GM21723 (cell line): ENCODE data around the gene EPHB1.

Source experiments
- ATAC-seq: cut with Tn5 transposase; IDR thresholded peaks from one replicate; pipeline ENCODE4 v1.9.1; 2021; ENCODE audit warnings: mild to moderate bottlenecking, moderate library complexity; ENCODE audit not compliant: unreplicated experiment

EPHB1 gene

GRCh38 chr3:135076341-135076740, 281.3 kb downstream of the EPHB1 start:
- ATAC-seq: no peak

GRCh38 chr3:135077186-135077585, 282.1 kb downstream of the EPHB1 start:
- ATAC-seq: no peak

- ATAC-seq: no peak
Measured at GRCh38 chr3:135078283-135078682, 283.2 kb downstream of the EPHB1 start.

DNA sequence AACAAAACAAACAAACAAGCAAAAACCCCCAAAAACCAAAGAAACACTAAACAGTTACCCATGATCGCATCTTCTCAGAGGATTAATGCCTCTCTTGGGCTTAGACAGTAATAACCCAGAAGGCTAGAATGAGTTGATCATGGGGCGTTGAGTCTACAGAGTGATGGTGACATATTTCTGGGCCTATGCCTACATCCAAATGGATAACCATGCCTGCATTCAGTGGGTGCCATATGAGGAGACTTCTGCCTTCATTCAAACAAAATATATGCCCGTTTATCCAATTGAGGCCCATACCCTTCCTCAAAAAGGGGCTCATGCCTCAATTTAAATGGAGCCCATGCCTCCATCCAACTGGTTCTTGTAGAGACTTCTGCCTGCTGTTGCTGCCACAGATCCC, 284.0 kb downstream of the EPHB1 start:
- no peak for ATAC-seq

GRCh38 chr3:135081451-135081850, 286.4 kb downstream of the EPHB1 start:
- no peak for ATAC-seq

DNA sequence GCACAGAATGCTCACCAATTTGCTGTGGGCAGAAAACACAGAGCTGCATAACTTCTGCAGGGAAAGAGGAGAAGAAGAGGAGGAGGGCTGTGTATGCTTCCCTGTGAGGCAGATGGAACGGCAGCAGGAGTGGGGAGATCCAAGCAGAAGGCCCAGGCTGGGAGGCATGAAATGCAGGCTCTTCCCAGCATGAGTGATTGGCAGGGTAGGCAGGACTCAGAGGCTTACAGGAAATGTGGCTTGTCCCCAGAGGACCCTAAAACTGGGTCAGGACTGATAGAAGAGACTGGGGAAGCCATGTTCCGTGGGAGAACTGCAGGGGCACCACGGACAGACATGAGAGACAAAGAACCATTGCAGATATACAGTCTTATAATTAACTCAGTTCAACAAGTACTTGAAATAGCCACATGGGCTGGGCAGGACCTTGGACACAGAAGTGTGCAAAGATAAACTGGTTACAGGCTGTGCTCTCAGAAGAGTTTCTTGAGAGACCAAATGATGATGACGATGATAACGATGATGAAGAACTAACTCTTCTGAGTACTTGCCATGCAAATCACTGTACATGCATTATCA, 286.9 kb downstream of the EPHB1 start:
- ATAC-seq: no peak

- no peak for ATAC-seq
Measured at GRCh38 chr3:135082706-135083105, 287.6 kb downstream of the EPHB1 start.

DNA sequence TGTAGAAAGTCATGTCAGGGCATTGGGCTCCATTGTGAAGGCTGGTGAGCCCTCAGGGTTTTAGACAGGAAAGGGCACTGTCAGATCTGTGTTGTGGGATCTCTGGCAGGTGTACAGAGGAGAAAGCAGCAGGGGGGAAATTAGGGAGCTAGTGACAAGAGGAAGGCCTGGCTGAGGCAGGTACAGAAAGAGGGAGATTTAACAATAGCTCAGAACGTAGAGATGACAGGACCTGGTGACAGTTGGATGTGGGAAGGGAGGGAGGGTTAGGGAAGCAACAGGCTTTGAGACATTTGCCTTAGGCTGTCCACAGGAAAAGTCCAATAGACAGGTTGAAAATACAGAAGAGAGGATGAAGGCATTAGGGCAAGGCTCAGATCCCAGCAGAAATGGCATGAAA, 288.1 kb downstream of the EPHB1 start:
- ATAC-seq: no peak

GRCh38 chr3:135083756-135084155, 288.7 kb downstream of the EPHB1 start:
- ATAC-seq: no peak

DNA sequence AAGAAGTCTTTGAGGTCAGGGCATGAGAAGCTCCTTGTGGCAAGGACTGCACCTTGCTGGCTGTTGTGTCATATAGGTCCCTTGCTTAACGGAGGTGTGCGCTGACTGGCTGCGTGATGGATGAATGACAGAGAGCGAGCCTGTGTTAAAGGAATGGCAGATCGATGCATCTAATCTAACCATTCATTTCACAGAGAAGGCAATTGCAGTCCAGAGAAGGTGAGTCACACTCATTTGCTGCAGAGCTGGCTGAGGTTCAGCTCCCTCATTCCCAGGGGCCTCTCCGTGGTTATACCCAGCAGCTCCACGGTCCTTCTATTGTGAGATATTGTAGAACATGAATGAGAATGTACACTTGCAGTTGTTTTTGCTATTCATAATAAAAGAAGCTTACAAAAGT, 289.3 kb downstream of the EPHB1 start:
- no peak for ATAC-seq

DNA sequence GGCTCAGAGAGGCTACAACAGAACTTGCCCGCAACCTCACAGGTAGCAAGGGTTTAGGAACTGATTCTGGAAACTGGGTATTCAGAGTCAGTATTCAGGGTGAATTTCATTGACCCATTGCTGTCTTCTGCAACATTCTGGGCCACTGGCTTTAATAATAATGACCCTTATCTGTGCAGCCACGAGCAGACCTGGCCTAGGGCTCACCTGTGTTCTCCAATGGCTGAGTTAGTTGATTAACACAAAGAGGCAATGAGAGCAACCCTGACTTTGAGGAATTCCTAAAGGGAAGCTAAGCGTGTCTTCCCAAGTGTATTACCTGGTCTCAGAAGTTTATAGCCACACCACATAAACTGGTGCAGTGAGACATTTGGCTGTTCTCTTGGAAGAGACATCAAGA, 289.9 kb downstream of the EPHB1 start:
- ATAC-seq: no peak

GRCh38 chr3:135085652-135086436, 290.8 kb downstream of the EPHB1 start:
- no peak for ATAC-seq

- ATAC-seq: no peak
Measured at GRCh38 chr3:135087782-135088181, 292.7 kb downstream of the EPHB1 start.

DNA sequence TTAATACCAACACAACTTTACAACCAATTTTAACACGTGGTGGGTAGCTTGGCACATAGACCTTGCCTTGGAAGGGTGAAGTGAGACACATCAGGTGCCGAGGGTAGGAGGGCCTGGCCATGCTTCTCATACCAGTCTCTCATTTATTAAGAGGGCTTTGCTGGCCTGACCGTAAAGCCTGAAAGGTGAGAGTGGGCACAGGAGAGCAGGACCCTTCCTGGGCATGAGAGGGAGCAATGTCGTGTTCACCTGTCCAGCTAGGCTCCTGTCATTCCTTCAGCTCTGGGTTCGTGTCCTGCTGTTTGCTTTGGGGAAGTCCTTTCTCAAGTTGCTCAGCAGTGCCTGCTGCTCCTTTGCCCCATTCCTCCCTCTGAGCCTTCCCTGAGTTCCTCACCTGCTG, 294.4 kb downstream of the EPHB1 start:
- no peak for ATAC-seq

DNA sequence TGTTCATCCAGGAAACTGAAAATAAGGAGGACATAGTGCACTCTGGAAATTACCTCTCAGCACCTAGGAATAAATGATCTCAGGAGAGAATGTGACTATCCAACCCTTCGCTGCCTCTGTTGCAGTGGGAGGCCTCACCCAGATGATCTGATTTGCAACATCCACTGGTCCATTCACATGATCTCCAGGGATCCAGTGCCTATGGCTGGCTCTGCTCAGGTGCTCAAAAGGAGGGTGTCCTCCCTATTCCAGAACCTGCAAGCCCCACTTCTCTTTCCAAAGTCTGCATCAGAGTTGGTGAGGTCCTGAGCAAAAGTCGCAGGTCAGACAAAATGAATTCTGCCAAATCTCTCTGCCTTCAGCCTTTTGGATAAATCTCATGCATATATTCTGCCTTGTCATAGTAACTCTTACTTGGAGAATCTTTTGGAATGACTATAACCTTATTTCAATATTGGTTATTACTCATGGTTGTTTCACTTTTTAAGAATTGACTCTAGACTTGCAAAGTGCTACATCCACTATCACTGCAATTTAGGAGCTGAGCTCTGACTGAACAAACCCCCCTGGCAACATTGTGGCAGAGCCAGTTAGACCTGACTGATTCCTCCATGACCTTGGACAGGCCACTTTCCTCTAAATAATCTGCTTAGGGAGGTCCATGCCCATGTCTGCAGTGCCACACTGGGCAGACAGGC, 295.1 kb downstream of the EPHB1 start:
- no peak for ATAC-seq

DNA sequence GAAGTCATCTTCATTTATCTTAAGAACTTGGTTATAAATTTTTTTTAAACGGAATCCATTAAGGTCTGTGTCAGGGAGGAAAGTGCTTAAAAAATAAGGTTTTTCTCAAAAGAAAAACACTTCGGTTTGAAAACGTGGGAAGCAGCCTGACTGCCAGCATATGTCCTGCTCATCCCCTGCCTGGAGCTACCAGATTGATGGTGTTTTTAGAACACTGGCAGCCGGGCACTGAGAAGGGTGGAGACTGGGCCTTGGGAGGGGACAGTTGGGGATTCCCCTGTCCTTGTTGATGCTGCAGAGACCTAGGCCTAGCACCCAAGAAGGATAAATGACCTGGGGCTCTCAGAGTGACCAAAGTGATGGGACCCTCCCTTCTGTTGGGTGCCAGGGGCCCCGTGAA, 296.9 kb downstream of the EPHB1 start:
- no peak for ATAC-seq

- ATAC-seq: no peak
Measured at GRCh38 chr3:135093121-135093520, 298.1 kb downstream of the EPHB1 start.

DNA sequence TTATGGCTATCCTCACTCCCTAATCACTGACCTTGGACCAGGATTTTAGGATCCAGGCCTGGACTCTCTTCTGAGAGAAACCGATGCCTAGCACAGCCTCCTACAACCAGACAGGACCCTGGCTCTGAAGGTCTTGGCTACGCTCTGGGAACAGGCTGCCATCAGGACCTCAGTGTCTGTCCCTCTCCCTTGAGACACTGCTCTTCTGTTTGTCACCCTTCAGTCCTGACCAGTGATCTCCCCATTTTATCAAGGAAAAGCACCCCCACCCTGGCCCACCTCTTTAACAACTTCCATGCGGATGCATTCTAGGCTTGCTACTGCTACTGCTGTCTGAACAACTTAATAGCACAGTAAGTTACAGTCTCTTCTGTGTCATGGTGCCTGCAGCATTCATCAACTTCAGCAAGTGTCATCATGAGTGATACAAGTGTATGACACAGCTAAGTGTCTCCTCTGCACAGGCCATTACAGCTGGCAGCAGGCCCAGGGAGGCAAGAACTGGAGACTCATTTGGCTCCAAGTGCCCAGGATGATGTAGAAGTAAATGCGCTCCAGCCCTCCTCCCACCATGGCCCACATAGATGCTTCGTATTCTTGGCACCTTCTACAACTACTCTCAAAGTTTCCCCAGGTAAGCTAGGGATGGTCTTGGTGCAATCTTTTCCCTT, 302.4 kb downstream of the EPHB1 start:
- ATAC-seq: no peak

- no peak for ATAC-seq
Measured at GRCh38 chr3:135099734-135100355, 304.8 kb downstream of the EPHB1 start.

GRCh38 chr3:135100366-135100765, 305.3 kb downstream of the EPHB1 start:
- no peak for ATAC-seq

DNA sequence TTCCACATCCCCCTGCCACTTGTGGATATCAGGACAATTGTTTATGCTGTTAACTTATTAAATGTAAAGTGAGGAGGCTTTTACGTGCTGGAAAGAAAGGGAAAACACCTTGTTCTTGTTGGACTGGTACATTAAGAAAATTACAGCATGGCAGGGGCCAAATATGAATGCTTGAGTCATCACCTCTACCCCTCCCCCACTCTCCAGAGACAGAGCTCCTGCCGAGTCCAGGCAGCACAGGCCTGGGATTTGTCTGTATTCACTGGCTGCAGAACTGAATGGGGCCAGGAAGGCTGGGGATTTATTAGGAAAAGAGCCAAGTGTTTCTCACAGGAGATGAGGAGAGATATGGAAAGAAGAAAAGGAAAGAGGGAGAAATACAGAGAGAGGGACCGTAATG, 308.9 kb downstream of the EPHB1 start:
- no peak for ATAC-seq
